NK-92 treated with Interleukin-12 subunit alpha and Interleukin-12 subunit beta, amount 100 ng/mL, for 24 hours (cell line): Measurements from ENCODE around the gene NFIB.

Experiments
- DNase-seq: peaks from one replicate; lab custom pipeline; 2025; lab: John Stamatoyannopoulos, UW

Gene NFIB

GRCh38 chr9:14151451-14151850 is 162.5 kb downstream of the NFIB start:
- DNase-seq, result no peak

- no peak for DNase-seq
These were observed 165.3 kb downstream of the NFIB start for GRCh38 chr9:14148501-14149103.

DNA sequence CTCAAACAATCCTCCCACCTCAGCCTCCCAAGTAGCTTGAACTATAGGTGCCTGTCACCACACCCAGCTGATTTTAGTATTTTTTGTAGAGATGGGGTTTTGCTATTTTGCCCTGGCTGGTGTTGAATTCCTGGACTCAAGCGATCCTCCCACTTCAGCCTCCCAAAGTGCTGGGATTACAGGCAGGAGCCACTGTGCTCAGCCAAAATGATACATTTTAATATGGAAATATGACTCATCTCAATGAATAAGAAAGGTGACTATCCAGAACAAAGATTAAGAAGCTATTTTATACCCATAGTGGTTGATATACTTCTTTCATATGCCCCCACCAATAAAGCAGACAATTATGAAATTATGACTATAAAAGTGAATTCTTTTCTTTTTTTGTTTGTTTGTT is 166.2 kb downstream of the NFIB start:
- no peak for DNase-seq

GRCh38 chr9:14146201-14146874 is 167.6 kb downstream of the NFIB start:
- DNase-seq, result no peak

GRCh38 chr9:14144215-14144614 is 169.7 kb downstream of the NFIB start:
- no peak for DNase-seq

GRCh38 chr9:14141699-14142098 is 172.2 kb downstream of the NFIB start:
- no peak for DNase-seq

GRCh38 chr9:14140096-14140697 is 173.7 kb downstream of the NFIB start:
- no peak for DNase-seq

- no peak for DNase-seq
These were observed 174.7 kb downstream of the NFIB start for GRCh38 chr9:14139287-14139686.

GRCh38 chr9:14136646-14137370 is 177.1 kb downstream of the NFIB start:
- no peak for DNase-seq

- no peak for DNase-seq
These were observed 177.8 kb downstream of the NFIB start for GRCh38 chr9:14136047-14136635.

DNA sequence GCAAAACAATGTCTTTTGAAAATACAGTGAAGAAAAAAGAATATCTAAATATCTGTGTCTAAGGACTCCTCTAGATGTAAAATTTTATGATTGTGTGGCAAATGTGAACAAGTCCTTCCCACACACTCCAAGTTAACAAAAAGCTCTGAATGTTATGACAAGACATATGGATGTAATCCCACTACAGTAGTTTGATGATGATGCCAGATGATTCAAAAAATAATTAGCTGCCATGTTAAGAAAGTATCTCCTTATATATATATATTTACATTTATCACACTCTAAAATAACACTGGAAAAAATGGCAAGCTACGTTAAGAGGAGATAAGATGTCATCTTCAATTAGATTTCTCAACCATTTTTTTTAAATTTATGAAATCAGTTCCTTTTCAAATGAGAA is 178.5 kb downstream of the NFIB start:
- no peak for DNase-seq

DNA sequence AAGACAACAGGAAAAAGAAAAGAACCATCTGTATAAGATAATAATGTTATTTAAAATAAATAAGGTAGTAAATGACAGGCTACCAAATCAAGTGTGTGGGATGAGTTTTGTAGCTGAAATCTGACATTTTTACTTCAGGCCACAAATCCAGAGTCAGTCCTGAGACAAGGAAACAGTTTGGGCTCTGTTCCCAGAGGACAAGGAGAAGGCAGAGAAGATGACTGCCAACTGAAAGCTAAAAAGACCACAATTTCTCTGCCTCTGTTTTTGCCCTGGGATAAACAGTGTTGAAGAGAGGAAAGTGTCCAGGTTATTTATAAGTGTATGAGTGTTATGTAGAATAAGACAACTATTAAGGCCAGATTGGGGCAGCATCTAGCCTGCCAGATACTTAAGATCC is 180.5 kb downstream of the NFIB start:
- DNase-seq, result no peak

- DNase-seq, result no peak
These were observed 181.2 kb downstream of the NFIB start for GRCh38 chr9:14132775-14133174.

GRCh38 chr9:14131356-14132088 is 182.4 kb downstream of the NFIB start:
- no peak for DNase-seq

GRCh38 chr9:14127656-14128055 is 186.3 kb downstream of the NFIB start:
- no peak for DNase-seq

DNA sequence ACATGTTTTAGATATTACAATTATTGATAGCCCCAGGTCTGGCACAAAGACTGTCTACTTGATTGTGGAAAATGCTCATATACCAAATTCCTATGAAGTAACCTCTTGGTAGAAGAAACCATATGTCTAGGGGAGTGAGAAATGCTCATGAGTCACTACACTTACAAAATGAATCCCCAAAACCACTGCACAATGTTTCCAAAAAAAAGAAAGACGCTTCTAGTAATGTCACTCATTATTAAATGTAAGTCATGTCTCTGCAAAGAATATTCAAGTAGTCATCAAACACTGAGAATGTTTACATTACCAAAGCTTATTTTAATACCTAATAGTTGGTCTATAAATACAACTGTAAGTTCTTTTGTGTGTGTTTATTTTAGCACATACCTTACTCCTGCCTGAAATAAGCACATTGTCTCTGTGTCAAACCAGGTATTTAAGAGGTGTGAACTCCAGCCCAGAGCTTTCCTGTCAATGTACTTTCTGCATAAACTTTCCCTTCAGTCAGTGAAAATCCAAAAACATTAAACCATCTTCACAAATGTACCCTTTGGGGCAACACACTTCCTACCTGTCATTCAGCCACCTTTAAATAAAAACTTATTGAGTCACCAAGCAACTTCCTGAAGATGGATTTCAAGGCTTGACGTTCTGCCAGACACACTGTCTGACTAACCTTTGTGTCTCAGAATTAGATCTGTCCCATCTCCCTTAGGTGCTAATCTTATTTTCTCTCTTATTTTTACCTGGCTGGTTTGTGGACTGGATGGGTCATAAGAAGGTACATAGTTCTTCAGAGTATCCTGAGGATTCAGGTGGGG is 194.0 kb downstream of the NFIB start:
- DNase-seq, result no peak

DNA sequence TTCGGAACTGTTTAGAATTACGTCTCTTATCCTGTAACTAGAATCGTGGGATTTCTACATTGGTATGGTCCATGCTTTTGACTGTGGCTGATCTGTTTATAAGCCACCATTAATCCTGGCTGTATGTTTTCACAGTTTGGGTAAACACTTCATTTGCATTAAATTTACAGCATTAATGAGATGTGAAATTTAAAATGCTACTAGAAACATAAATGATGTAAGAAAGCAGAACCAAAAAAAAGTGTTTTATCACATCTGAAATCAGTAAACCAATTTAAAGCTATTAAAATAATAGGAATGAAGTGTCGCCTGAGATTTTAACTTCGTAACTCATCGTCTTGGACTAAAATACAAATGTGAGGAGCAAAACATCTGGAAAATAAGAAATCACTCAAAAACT is 201.7 kb downstream of the NFIB start:
- DNase-seq, result no peak

- no peak for DNase-seq
These were observed 202.2 kb downstream of the NFIB start for GRCh38 chr9:14111696-14112095.

- no peak for DNase-seq
These were observed 206.0 kb downstream of the NFIB start for GRCh38 chr9:14107977-14108376.

DNA sequence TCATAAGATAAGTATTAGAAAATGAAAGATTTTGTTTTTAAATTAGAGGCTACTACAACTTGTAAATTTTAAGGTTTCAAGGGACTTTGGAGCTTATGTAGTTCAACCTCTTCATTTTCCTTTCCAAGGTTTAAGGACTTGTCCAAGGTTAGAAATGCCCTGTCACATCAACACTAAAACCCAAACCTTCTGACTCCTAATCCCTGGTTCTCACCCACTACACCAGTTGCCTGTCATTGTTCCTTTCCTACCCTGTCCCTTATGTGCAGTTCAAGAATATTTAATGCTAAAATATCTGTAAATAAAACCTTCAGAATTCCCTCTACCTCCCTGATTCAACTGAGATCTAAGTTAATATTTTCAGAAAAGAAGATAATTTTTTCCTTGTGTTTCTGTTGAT is 206.4 kb downstream of the NFIB start:
- no peak for DNase-seq

DNA sequence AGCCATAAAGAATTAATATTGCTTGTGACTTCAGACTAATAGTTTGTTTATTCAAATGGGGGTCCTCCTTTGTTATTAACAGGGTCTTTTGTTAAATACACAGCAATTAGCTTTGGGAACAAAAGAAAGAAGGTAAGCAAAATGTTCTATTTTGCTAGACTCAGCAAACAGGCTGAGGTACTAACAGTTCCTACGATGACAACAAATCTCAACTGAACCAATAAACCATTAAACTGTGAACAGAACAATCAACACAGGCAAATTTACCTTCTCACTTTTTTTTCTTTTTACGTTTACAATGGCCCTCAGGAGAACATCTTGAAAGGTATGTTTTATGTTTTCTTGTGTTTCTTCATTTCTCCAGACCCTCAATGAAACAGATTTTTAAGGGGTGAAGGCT is 207.2 kb downstream of the NFIB start:
- DNase-seq, result no peak
